RWPE2 (cell line): ENCODE data around the gene HS3ST6.

Source experiments
- ATAC-seq: fragments of 200-7000 bp; cut with Tn5 transposase; 3 replicates; pipeline ENCODE4 v1.9.1; 2021; ENCODE audit warnings: low read depth
- DNase-seq: peaks from one replicate; pipeline ENCODE4 v3.0.0-alpha.2; 2020; ENCODE audit warnings: low spot score
- H3K27ac ChIP-seq: fragments of 450-650 bp; 2 replicates; pipeline ENCODE4 v1.5.1; 2017; ENCODE audit warnings: mild to moderate bottlenecking; ENCODE audit not compliant: poor library complexity, severe bottlenecking
- H3K27me3 ChIP-seq: fragments of 250-450 bp; sonication (Bioruptor Pico); 2 replicates; pipeline ENCODE4 v1.5.1; 2021; ENCODE audit warnings: mild to moderate bottlenecking, moderate library complexity; ENCODE audit not compliant: insufficient read depth, poor library complexity, severe bottlenecking
- H3K36me3 ChIP-seq: fragments of 250-450 bp; sonication (Bioruptor Pico); 2 replicates; pipeline ENCODE4 v1.5.1; 2020; ENCODE audit warnings: low read depth, mild to moderate bottlenecking, moderate library complexity
- H3K4me1 ChIP-seq: fragments of 250-450 bp; sonication (Bioruptor Pico); 2 replicates; pipeline ENCODE4 v1.5.1; 2021; ENCODE audit warnings: mild to moderate bottlenecking, moderate library complexity; ENCODE audit not compliant: insufficient read depth, poor library complexity, severe bottlenecking
- H3K4me3 ChIP-seq: fragments of 250-450 bp; sonication (Bioruptor Pico); 2 replicates; pipeline ENCODE4 v1.5.1; 2021; ENCODE audit warnings: mild to moderate bottlenecking, moderate library complexity; ENCODE audit not compliant: severe bottlenecking
- H3K9me3 ChIP-seq: fragments of 250-450 bp; sonication (Bioruptor Pico); 2 replicates; pipeline ENCODE4 v1.5.1; 2021; ENCODE audit warnings: mild to moderate bottlenecking, moderate library complexity; ENCODE audit not compliant: severe bottlenecking
- TF ChIP-seq, protein P1 (sequence below): fragments of 450-650 bp; IDR thresholded peaks from one replicate; pipeline ENCODE4 v1.5.1; 2017; ENCODE audit warnings: mild to moderate bottlenecking, moderate library complexity; ENCODE audit not compliant: poor library complexity, severe bottlenecking

The HS3ST6 gene

DNA sequence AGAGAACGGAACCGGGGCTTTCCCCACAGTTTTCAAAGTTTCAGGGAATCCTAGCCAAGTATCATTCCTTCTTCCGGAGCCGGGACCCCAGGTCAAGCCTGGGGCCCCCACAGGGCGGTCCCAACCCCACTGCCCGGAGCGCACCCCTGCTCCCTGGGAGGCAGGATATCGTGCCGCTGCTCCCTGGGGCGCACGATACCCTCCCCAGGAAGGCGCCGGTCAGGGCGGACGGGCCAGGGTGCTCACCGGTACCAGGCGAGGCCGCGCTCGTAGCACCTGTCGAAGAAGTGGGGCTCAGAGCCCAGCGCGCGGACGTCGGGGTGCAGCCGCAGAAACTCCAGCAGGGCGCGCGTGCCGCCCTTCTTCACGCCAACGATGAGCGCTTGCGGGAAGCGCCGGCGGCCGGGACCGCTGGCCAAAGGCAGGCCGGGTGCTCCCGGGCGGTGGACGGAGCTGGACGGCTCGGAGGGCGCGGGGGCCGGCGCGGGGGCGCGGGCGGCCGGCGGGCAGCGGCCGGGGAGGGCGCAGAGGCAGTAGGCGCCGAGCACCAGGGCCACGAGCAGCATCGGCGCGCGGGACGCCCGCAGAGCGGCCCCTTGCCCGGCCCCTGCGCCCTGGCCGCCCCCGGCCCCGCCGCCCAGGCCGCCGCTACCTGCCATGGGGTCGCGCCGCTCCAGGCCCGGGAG lies 407 bp downstream of the HS3ST6 start:
- Histone ChIP-seq H3K27me3 (peaks cover 37% of the 10 kb centered on the region), H3K36me3 (no peaks in the 10 kb centered on the region), H3K27ac (no peak overlapping the region), H3K4me1 (peaks cover 8% of the 10 kb centered on the region), H3K9me3 (no peaks in the 10 kb centered on the region), H3K4me3 (no peak overlapping the region)
- DNase-seq (no peak), ATAC-seq (no peak)
- TF ChIP-seq, protein P1, sequence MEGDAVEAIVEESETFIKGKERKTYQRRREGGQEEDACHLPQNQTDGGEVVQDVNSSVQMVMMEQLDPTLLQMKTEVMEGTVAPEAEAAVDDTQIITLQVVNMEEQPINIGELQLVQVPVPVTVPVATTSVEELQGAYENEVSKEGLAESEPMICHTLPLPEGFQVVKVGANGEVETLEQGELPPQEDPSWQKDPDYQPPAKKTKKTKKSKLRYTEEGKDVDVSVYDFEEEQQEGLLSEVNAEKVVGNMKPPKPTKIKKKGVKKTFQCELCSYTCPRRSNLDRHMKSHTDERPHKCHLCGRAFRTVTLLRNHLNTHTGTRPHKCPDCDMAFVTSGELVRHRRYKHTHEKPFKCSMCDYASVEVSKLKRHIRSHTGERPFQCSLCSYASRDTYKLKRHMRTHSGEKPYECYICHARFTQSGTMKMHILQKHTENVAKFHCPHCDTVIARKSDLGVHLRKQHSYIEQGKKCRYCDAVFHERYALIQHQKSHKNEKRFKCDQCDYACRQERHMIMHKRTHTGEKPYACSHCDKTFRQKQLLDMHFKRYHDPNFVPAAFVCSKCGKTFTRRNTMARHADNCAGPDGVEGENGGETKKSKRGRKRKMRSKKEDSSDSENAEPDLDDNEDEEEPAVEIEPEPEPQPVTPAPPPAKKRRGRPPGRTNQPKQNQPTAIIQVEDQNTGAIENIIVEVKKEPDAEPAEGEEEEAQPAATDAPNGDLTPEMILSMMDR, result no peak

DNA sequence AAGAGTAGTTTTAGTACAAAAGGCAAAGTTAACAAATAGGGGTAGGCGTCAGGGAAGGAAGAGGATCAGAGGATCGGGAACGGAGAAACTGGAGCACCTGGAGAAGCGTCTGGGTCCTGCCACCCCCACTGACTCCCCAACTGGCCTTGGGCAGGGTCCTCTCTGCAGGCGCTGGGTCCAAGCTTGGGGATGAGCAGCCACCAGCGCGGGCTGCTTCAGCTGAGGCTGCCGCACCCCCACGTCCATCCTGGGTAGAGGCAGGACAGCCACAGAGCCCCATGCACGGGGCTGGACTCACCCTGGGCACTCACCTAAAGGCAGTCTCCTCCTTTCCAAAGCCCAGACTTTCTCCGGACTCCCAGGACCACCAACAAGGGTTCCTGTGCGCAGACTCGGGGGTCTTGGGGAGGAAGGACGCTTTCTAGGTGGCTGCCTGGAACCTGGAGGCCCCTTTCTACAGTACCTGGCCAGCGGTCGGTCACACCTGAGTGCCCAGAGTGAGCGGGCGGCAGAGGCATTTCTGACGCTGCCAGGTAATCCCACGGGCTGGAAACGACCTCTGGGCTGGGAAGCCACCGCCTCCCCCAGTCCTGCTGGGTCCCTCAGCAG lies 1.1 kb downstream of the HS3ST6 start:
- ATAC-seq (no peak), DNase-seq (no peak)
- Histone ChIP-seq H3K36me3 (no peaks in the 10 kb centered on the region), H3K9me3 (no peaks in the 10 kb centered on the region), H3K27me3 (peaks cover 37% of the 10 kb centered on the region), H3K4me1 (peaks cover 8% of the 10 kb centered on the region), H3K4me3 (no peak overlapping the region), H3K27ac (no peak overlapping the region)
- TF ChIP-seq, protein P1, result no peak

DNA sequence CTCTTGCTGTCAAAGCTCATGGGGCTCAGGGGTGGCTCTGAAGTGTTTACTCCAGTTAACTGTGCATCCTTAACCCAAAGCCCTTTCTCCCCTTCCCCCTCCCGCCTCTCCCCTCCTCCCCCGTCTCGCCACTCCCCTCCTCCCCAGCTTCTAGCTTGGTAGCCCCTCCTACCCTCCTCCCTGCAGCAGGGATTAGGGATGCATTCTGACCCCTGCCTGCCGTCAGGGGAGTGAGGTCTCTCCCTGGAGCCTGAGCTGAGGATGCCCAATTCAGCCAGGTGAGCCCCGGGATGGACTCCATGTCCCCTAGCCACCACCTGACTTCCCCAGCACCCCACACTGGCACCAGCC lies 1.6 kb downstream of the HS3ST6 start:
- no peak overlapping the region for H3K27ac ChIP-seq
- DNase-seq (no peak), ATAC-seq (no peak)
- no peaks in the 10 kb centered on the region for H3K9me3 ChIP-seq
- H3K27me3 ChIP-seq, result peaks cover 37% of the 10 kb centered on the region
- H3K4me1 ChIP-seq, result peaks cover 8% of the 10 kb centered on the region
- no peaks in the 10 kb centered on the region for H3K36me3 ChIP-seq
- TF ChIP-seq, protein P1, result no peak
- H3K4me3 ChIP-seq, result no peak overlapping the region

DNA sequence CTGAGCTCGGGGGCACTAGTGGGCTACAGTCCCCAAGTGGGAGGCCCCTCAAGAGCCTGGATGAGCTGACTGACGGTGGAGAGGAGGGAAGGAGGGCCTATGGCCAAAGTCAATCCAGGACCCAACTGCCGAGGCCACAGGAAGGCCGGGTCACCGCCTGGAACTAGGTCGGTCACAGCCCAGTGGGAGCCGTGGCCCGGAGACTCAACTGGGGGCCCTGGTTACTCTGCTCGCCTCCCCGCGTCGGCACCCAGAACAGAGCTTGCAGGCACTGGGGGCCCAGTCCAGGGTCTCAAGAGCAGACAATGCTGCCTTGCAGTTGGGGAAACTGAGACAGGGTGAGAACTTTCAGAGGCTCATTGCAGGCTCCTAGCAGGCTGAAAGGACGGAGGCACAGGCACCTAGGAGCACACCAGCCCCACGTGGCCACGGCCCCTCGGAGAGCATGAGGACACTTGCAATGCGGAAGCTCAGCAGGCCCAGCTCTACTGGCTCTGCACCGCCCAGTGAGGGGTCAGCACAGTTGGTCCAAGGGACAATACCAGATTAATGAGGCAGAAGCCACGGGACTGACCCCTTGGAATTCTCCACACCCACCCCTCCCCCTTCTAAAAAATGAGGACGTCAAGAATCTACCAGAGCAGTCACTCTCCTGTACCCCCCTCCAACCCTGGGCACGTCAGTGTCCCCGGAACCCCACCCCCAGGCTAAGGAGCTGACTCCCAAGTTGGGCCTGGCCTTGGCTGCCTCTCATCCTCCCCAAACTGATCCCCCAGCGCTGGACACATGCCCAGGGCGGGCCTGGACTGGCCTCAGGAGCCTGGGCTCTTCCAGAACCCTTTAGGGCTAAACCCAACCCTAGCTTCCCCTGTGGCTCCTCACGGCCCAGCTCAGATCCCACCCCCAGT lies 2.2 kb downstream of the HS3ST6 start:
- DNase-seq (no peak), ATAC-seq (no peak)
- H3K4me3 ChIP-seq, result no peak overlapping the region
- no peaks in the 10 kb centered on the region for H3K9me3 ChIP-seq
- TF ChIP-seq, protein P1, result no peak
- H3K4me1 ChIP-seq, result peaks cover 8% of the 10 kb centered on the region
- H3K27me3 ChIP-seq, result peaks cover 33% of the 10 kb centered on the region
- no peak overlapping the region for H3K27ac ChIP-seq
- no peaks in the 10 kb centered on the region for H3K36me3 ChIP-seq
